HepG2 (cell line): Measurements from ENCODE around the gene COL4A6. TPM values are rescaled to one million over a fixed set of nuclear protein-coding genes. Genes with fewer than 3 reads are reported as not detected.

Source experiments
- ATAC-seq: fragments of 200-7000 bp; cut with Tn5 transposase; 3 replicates; pipeline ENCODE4 v1.9.1; 2020; ENCODE audit warnings: mild to moderate bottlenecking, moderate library complexity
- BruUV-seq: library from RNA; stranded (reverse); fragments of 400-500 nt; replicated peaks from 2 replicates; lab custom pipeline; 2021; lab: Mats Ljungman, UMichigan
- CTCF ChIA-PET: fragments of 300-600 bp; formaldehyde crosslinking; extraction: SDS; loops from one replicate; lab custom pipeline; 2021; ENCODE audit warnings: low total read pairs, inconsistent platforms, low intra/inter-chr PET ratio; lab: Yijun Ruan, JAX
- POLR2A ChIA-PET: fragments of 350-600 bp; sonication (Branson Sonifier 250); formaldehyde crosslinking; loops from one replicate; lab custom pipeline; 2020; ENCODE audit warnings: antibody characterized with exemption, inconsistent platforms; lab: Yijun Ruan, JAX
- DNase-seq: peaks from one replicate; pipeline ENCODE4 v3.0.0-alpha.2; 2015; ENCODE audit warnings: low spot score
- FAIRE-seq: peaks from 3 replicates; lab custom pipeline; 2011; peaks lifted over from hg19 to GRCh38; lab: Jason Lieb, UNC
- H2AFZ ChIP-seq: one replicate; pipeline ENCODE4 v1.6.1; 2011; ENCODE audit warnings: low read length, inconsistent platforms
- H3K27ac ChIP-seq: fragments of 300-600 bp; 3 replicates; pipeline ENCODE4 v1.8.0; 2011; ENCODE audit warnings: mixed run types, mild to moderate bottlenecking, mixed read lengths, low read length, inconsistent platforms; ENCODE audit not compliant: insufficient read depth; ENCODE audit errors: extremely low read length
- H3K27me3 ChIP-seq, 2 experiments: fragments of 200-600 bp in 1 of 2; 2 replicates in 1 of 2; 3 replicates in 1 of 2; pipeline versions ENCODE4 v1.6.0 to v1.8.0; 2011; ENCODE audit warnings: low read length in 2 of 2, mild to moderate bottlenecking in 2 of 2, moderate library complexity in 2 of 2, inconsistent platforms in 1 of 2; ENCODE audit not compliant: insufficient read depth in 2 of 2, control insufficient read depth in 1 of 2
- H3K36me3 ChIP-seq, 2 experiments: fragments of 200-600 bp in 1 of 2; replicated peaks in 1 of 2; 2 replicates in 1 of 2; 3 replicates in 1 of 2; pipeline versions ENCODE4 v1.5.1 to v1.8.0; 2011; ENCODE audit warnings: low read length in 2 of 2, inconsistent platforms in 1 of 2; ENCODE audit not compliant: insufficient read depth in 2 of 2, control insufficient read depth in 1 of 2
- H3K4me1 ChIP-seq: 2 replicates; pipeline ENCODE4 v1.5.1; 2012; ENCODE audit warnings: low read length, inconsistent platforms; ENCODE audit not compliant: insufficient read depth
- H3K4me2 ChIP-seq: 2 replicates; pipeline ENCODE4 v1.6.0; 2011; ENCODE audit warnings: low read depth, low read length, inconsistent platforms
- H3K4me3 ChIP-seq, 3 experiments: fragments of 200-600 bp in 1 of 3; sonication (generic), shearing (Covaris generic) in 1 of 3; replicated peaks in 1 of 3; 2 replicates each; pipeline ENCODE4 v1.5.1; 2011 to 2016; ENCODE audit warnings: low read length in 3 of 3, inconsistent platforms in 2 of 3, low read depth in 2 of 3, mild to moderate bottlenecking in 2 of 3, control low read depth in 1 of 3, mixed read lengths in 1 of 3; ENCODE audit not compliant: insufficient read depth in 1 of 3
- H3K79me2 ChIP-seq: one replicate; pipeline ENCODE4 v1.6.1; 2011; ENCODE audit warnings: low read length, inconsistent platforms; ENCODE audit not compliant: insufficient read depth
- H3K9ac ChIP-seq: 2 replicates; pipeline ENCODE4 v1.6.0; 2011; ENCODE audit warnings: mild to moderate bottlenecking, low read depth, low read length, inconsistent platforms; ENCODE audit not compliant: insufficient read depth
- H3K9me3 ChIP-seq: 2 replicates; pipeline ENCODE4 v1.5.1; 2012; ENCODE audit warnings: mild to moderate bottlenecking, low read length
- H4K20me1 ChIP-seq: 2 replicates; pipeline ENCODE4 v1.6.0; 2011; ENCODE audit warnings: inconsistent platforms, mild to moderate bottlenecking, low read length, moderate library complexity; ENCODE audit not compliant: insufficient read depth
- FOXK1 ChIP-seq: sonication (generic); formaldehyde crosslinking; IDR thresholded peaks from 2 replicates; pipeline ENCODE4 v1.4.0; 2020; ENCODE audit warnings: low read depth, missing genetic modification reagents, borderline replicate concordance
- NFYB ChIP-seq: sonication (generic); formaldehyde crosslinking; IDR thresholded peaks from 2 replicates; pipeline ENCODE4 v1.4.0; 2020; ENCODE audit warnings: missing genetic modification reagents
- NR2F6 ChIP-seq, 2 experiments: IDR thresholded peaks; 2 replicates each; pipeline ENCODE4 v1.6.1; 2016; ENCODE audit warnings: antibody characterized with exemption in 1 of 2, mild to moderate bottlenecking in 1 of 2
- RAD21 ChIP-seq: fragments of 450-650 bp; formaldehyde crosslinking; IDR thresholded peaks from 2 replicates; pipeline ENCODE4 v1.5.0; 2020; ENCODE audit warnings: mild to moderate bottlenecking
- RFX5 ChIP-seq: IDR thresholded peaks from 2 replicates; pipeline ENCODE4 v1.6.1; 2011; ENCODE audit warnings: low read depth, low read length, improper control_type of control experiment
- RORA ChIP-seq: sonication (generic); formaldehyde crosslinking; IDR thresholded peaks from 2 replicates; pipeline ENCODE4 v1.5.0; 2020; ENCODE audit warnings: mild to moderate bottlenecking, missing genetic modification reagents, moderate library complexity
- SP140L ChIP-seq: sonication (generic); formaldehyde crosslinking; IDR thresholded peaks from 2 replicates; pipeline ENCODE4 v1.4.0; 2020; ENCODE audit warnings: missing genetic modification reagents, borderline replicate concordance
- XBP1 ChIP-seq: sonication (generic); formaldehyde crosslinking; IDR thresholded peaks from 2 replicates; pipeline ENCODE4 v1.5.0; 2020; ENCODE audit warnings: missing genetic modification reagents
- ZFP36 ChIP-seq: fragments of 150-350 bp; IDR thresholded peaks from 2 replicates; pipeline ENCODE4 v1.6.1; 2018; ENCODE audit warnings: borderline replicate concordance, low read length, low read depth; ENCODE audit not compliant: partially characterized antibody
- ZFYVE20 ChIP-seq: sonication (generic); formaldehyde crosslinking; IDR thresholded peaks from 2 replicates; pipeline ENCODE4 v1.8.0; 2023; ENCODE audit warnings: low read depth, mild to moderate bottlenecking, moderate library complexity, missing genetic modification reagents, borderline replicate concordance
- ZNF10 ChIP-seq: sonication (generic); formaldehyde crosslinking; IDR thresholded peaks from 2 replicates; pipeline ENCODE4 v1.4.0; 2020; ENCODE audit warnings: mild to moderate bottlenecking, low read depth, missing genetic modification reagents, borderline replicate concordance
- WGBS: methylation state at CpG from one replicate; pipeline ENCODE4 v1.1.6; 2017; ENCODE audit warnings: low lambda C conversion rate; 5-methylcytosine and 5-hydroxymethylcytosine counted together
- in situ Hi-C: cut with HindIII; loops from 2 replicates; pipeline ENCODE4 v1.10.0; 2017; ENCODE audit warnings: low pct_unique_long_range_greater_than_20kb; ENCODE audit not compliant: extremely low pct_ligation_motif_present
- intact Hi-C: fragments of 100-400 bp; cut with micrococcal nuclease; formaldehyde crosslinking; loops from one replicate; pipeline ENCODE4 v1.10.0; 2022; ENCODE audit not compliant: unreplicated experiment
- polyA plus RNA-seq, 8 experiments: library from polyadenylated mRNA; depleted of rRNA in 3 of 8; stranded (reverse) in 7 of 8; unstranded in 1 of 8; fragments of >200 nt; fragmentation: Illumina TruSeq in 4 of 8; extraction: Trizol in 4 of 8; gene quantifications; 2 replicates each; pipeline versions ENCODE4 v1.2.1 to v1.2.3, GENCODE V29; 2011 to 2016; ENCODE audit warnings: low read depth in 4 of 8, missing spikeins in 1 of 8, mixed read lengths in 1 of 8; ENCODE audit not compliant: insufficient read depth in 1 of 8
- total RNA-seq, 5 experiments: library from RNA; depleted of rRNA; stranded (reverse); fragments of >200 nt; fragmentation: Illumina TruSeq; extraction: Trizol; gene quantifications; 2 replicates each; pipeline ENCODE4 v1.2.3, GENCODE V29; 2016; ENCODE audit warnings: low read depth in 1 of 5
- TF ChIP-seq, protein P1 (sequence below): sonication (generic); formaldehyde crosslinking; IDR thresholded peaks from 2 replicates; pipeline ENCODE4 v1.4.0; 2020; ENCODE audit warnings: missing genetic modification reagents
- TF ChIP-seq, protein P2 (sequence below): sonication (generic); formaldehyde crosslinking; IDR thresholded peaks from 2 replicates; pipeline ENCODE4 v1.9.0; 2021; ENCODE audit warnings: missing genetic modification reagents, borderline replicate concordance

COL4A6 gene
- total and polyA plus RNA-seq, 2 of the 13 experiments (the other 11 are each of a cell fraction or from before 2014, with no cell fraction given): 4.5 to 8.2 TPM

DNA sequence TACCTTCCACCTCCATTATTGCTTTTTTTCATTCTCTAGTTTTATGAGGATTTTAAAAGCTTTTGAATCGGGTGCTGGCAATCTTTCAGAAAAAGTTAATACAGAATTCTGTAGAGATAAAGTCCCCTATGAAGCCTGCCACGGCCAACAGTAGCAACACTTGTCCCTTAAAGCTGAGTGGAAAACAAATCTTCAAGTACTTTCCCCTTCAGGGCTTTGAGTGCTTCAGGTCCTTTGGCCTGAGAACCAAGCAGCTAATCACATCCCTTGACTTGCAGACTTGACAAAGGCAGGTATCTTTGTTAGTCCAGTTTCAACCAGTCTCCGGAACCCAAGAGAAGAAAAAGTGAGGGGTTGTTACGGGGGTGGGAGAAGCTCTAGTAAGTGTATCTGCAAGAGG lies 202.2 kb downstream of the COL4A6 start (continued):
- TF ChIP-seq, protein P1, sequence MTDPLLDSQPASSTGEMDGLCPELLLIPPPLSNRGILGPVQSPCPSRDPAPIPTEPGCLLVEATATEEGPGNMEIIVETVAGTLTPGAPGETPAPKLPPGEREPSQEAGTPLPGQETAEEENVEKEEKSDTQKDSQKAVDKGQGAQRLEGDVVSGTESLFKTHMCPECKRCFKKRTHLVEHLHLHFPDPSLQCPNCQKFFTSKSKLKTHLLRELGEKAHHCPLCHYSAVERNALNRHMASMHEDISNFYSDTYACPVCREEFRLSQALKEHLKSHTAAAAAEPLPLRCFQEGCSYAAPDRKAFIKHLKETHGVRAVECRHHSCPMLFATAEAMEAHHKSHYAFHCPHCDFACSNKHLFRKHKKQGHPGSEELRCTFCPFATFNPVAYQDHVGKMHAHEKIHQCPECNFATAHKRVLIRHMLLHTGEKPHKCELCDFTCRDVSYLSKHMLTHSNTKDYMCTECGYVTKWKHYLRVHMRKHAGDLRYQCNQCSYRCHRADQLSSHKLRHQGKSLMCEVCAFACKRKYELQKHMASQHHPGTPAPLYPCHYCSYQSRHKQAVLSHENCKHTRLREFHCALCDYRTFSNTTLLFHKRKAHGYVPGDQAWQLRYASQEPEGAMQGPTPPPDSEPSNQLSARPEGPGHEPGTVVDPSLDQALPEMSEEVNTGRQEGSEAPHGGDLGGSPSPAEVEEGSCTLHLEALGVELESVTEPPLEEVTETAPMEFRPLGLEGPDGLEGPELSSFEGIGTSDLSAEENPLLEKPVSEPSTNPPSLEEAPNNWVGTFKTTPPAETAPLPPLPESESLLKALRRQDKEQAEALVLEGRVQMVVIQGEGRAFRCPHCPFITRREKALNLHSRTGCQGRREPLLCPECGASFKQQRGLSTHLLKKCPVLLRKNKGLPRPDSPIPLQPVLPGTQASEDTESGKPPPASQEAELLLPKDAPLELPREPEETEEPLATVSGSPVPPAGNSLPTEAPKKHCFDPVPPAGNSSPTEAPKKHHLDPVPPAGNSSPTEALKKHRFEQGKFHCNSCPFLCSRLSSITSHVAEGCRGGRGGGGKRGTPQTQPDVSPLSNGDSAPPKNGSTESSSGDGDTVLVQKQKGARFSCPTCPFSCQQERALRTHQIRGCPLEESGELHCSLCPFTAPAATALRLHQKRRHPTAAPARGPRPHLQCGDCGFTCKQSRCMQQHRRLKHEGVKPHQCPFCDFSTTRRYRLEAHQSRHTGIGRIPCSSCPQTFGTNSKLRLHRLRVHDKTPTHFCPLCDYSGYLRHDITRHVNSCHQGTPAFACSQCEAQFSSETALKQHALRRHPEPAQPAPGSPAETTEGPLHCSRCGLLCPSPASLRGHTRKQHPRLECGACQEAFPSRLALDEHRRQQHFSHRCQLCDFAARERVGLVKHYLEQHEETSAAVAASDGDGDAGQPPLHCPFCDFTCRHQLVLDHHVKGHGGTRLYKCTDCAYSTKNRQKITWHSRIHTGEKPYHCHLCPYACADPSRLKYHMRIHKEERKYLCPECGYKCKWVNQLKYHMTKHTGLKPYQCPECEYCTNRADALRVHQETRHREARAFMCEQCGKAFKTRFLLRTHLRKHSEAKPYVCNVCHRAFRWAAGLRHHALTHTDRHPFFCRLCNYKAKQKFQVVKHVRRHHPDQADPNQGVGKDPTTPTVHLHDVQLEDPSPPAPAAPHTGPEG (CRISPR knock-in tag): no peak
- TF ChIP-seq RAD21 (CRISPR knock-in tag): no peak

DNA sequence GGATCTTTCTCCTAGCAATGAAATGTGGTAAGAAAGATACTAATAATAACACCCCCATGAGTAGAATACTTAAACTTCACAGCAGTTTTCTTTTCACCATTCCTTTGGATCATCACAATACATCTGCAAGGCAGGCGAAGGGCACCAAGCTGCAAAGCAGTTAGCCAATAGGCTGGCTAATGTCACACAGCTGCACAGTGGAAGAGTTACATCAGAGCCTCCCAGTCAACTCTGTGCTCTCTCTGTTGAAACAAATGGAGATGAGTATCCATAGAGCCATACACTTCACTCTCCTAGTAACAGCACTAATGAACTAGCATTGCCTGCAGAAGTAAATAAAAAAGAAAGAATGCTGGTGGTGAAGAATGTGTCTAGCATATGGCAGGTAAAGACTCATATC lies 207.6 kb downstream of the COL4A6 start:
- H3K4me1 ChIP-seq: no peaks in the 10 kb centered on the region
- in situ Hi-C loops: no loop called here
- no peak for ATAC-seq
- no peaks in the 10 kb centered on the region for H3K27me3 ChIP-seq
- H3K27ac ChIP-seq: no peak overlapping the region
- no peak for DNase-seq
- no peak overlapping the region for H2AFZ ChIP-seq
- H4K20me1 ChIP-seq: no peaks in the 10 kb centered on the region
- TF ChIP-seq ZNF10 (CRISPR knock-in tag) (no peak), SP140L (no peak), XBP1 (CRISPR knock-in tag) (no peak), NFYB (CRISPR knock-in tag) (no peak), ZFYVE20 (CRISPR knock-in tag) (no peak), FOXK1 (no peak), ZFP36 (no peak), NR2F6 (IDR thresholded peaks at IDR 0.05) (no peak), NR2F6 (CRISPR knock-in tag; IDR thresholded peaks at IDR 0.05) (no peak), RFX5 (no peak), RORA (no peak)
- TF ChIP-seq, protein P2, sequence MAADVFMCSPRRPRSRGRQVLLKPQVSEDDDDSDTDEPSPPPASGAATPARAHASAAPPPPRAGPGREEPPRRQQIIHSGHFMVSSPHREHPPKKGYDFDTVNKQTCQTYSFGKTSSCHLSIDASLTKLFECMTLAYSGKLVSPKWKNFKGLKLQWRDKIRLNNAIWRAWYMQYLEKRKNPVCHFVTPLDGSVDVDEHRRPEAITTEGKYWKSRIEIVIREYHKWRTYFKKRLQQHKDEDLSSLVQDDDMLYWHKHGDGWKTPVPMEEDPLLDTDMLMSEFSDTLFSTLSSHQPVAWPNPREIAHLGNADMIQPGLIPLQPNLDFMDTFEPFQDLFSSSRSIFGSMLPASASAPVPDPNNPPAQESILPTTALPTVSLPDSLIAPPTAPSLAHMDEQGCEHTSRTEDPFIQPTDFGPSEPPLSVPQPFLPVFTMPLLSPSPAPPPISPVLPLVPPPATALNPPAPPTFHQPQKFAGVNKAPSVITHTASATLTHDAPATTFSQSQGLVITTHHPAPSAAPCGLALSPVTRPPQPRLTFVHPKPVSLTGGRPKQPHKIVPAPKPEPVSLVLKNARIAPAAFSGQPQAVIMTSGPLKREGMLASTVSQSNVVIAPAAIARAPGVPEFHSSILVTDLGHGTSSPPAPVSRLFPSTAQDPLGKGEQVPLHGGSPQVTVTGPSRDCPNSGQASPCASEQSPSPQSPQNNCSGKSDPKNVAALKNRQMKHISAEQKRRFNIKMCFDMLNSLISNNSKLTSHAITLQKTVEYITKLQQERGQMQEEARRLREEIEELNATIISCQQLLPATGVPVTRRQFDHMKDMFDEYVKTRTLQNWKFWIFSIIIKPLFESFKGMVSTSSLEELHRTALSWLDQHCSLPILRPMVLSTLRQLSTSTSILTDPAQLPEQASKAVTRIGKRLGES (CRISPR knock-in tag): no peak
- TF ChIP-seq, all 625 proteins: peak for 0
- Histone ChIP-seq H3K9me3 (no peaks in the 10 kb centered on the region), H3K4me2 (no peak overlapping the region), H3K4me3 (no peak overlapping the region), H3K9ac (no peak overlapping the region), H3K36me3 (no peaks in the 10 kb centered on the region), H3K79me2 (no peaks in the 10 kb centered on the region)
- POLR2A ChIA-PET: no interaction called here
- no peak for FAIRE-seq
- whole genome bisulfite sequencing: 100% methylated on average over 1 of the region's 1 CpG
- CTCF ChIA-PET: no interaction called here
- intact Hi-C loops: no loop called here
- BruUV-seq: no TSS peak
